ENCODE measurements around the gene GDNF.
"Not testable (repeated sequence)": the region's sequence is repeated elsewhere in the genome, so short reads cannot be mapped to it uniquely, and the experiment has no call there.

GDNF gene

DNA sequence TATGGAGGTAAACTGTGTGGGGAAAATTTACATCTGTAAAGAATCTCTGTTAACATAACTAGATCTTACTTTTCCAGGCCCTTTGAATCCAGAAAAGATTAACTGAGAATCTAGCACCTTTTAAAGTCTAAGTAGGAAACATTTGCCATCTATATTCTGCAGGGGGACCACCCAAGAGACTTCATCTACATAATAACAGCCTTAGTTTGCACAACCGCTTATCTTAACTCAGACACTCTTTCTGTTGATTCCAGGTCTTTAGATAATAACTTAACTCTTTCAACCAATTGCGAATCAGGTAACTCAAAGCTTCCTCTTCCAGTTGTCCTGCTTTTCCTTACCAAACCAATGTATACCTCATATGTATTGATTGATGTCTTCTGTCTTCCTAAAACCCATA is 53.4 kb downstream of the GDNF start:
- intact Hi-C loops (cut with DNase I; ENCODE audit: low total_unique reads), result no loop called here
- DNase-seq, result no peak
- no peaks in the 10 kb centered on the region for H3K4me1 ChIP-seq
- H3K27me3 ChIP-seq, result no peaks in the 10 kb centered on the region
- H3K9me3 ChIP-seq, result no peaks in the 10 kb centered on the region
- no peak overlapping the region for H3K27ac ChIP-seq
- TF ChIP-seq, protein P1, sequence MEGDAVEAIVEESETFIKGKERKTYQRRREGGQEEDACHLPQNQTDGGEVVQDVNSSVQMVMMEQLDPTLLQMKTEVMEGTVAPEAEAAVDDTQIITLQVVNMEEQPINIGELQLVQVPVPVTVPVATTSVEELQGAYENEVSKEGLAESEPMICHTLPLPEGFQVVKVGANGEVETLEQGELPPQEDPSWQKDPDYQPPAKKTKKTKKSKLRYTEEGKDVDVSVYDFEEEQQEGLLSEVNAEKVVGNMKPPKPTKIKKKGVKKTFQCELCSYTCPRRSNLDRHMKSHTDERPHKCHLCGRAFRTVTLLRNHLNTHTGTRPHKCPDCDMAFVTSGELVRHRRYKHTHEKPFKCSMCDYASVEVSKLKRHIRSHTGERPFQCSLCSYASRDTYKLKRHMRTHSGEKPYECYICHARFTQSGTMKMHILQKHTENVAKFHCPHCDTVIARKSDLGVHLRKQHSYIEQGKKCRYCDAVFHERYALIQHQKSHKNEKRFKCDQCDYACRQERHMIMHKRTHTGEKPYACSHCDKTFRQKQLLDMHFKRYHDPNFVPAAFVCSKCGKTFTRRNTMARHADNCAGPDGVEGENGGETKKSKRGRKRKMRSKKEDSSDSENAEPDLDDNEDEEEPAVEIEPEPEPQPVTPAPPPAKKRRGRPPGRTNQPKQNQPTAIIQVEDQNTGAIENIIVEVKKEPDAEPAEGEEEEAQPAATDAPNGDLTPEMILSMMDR (IDR thresholded peaks at IDR 0.05), result no peak
- H3K4me3 ChIP-seq, result no peak overlapping the region
- H3K36me3 ChIP-seq, result no peaks in the 10 kb centered on the region

DNA sequence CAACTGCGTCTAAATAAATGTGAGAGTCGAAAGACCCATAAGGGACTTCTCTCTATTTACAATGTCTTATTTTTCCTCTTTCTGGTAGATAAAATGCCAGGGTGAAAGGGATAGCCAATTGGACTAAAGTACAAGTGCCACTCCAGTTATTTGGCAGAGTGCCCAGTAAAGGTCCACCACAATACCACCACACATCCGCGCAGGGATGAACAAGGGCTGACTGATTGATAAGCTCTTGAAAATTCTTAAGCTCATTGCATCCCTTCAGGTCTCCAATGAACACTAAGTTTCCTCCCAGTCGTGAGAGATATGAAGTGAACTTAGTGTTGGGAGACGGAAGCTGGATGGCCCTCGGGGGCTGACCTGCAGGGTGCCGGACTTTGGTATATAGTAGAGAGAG is 58.4 kb downstream of the GDNF start:
- H3K36me3 ChIP-seq; DNase-seq; H3K4me1 ChIP-seq; intact Hi-C loops (cut with DNase I; ENCODE audit: low total_unique reads); H3K27me3 ChIP-seq; H3K27ac ChIP-seq; H3K9me3 ChIP-seq; H3K4me3 ChIP-seq: not testable (repeated sequence)

DNA sequence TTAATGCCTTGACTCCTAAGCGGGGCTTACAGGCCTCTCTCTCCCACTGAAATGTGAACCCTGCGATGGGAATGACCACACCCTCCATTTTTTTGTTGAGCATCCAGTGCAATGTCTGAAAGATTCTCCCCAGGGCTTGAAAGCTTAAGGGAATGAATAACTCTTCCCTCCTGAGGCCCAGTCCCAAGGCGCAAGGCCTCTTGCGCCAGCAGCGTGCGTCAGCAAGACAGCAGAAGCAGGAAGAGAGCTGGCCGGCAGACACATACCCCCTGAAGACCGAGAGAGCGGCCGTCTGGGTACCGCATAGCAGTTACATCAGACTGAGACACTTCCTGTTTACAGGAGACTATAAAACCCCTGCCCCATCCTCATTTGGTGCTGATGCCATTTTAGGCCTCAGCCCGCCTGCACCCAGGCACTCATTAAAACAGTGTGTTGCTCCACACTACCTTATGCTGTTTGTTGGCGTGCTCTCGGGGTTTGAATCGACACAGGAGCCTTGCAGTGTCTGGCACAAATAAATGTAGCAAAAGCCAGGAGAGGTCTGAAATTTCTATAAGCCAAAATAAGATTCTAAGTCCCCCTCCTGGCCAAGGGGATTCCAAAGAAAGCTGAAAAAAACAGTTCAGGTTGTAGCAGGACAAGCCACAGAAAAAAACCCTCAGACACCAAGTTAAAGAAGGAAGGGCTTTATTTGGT is 62.3 kb downstream of the GDNF start:
- intact Hi-C loops (cut with DNase I; ENCODE audit: low total_unique reads), result no loop called here
- H3K4me1 ChIP-seq, result no peaks in the 10 kb centered on the region
- TF ChIP-seq, protein P1 (IDR thresholded peaks at IDR 0.05), result no peak
- H3K36me3 ChIP-seq, result no peaks in the 10 kb centered on the region
- H3K9me3 ChIP-seq, result peaks cover 0 to 11% (median 0%) of the 10 kb centered on the region in 3 donors
- no peak overlapping the region for H3K27ac ChIP-seq
- no peak overlapping the region for H3K4me3 ChIP-seq
- H3K27me3 ChIP-seq, result no peaks in the 10 kb centered on the region
- no peak for DNase-seq

DNA sequence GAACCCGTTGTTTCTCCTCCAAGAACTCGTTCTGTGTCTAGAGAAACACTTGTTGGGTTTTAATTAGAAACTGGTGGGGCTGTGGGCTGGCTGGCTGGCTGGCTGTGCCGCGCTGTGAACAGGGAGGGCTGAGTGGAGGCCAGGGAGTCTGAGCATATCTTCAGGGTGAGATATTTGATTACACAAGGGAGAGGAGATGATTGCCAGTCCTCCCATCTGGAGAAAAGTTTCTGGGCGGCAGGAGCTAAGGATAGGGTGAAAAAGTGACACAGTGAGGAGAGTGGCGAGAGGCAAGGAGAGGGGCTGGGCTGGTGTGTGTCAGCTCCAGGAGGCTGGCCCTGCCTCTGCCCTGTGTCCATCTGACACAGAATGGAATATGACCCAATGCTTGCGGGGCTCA is 63.0 kb downstream of the GDNF start:
- Histone ChIP-seq H3K4me1 (no peaks in the 10 kb centered on the region), H3K9me3 (peaks cover 0 to 11% (median 0%) of the 10 kb centered on the region in 3 donors), H3K27me3 (no peaks in the 10 kb centered on the region), H3K36me3 (no peaks in the 10 kb centered on the region), H3K27ac (no peak overlapping the region), H3K4me3 (no peak overlapping the region)
- DNase-seq, result no peak
- intact Hi-C loops (cut with DNase I; ENCODE audit: low total_unique reads), result no loop called here
- TF ChIP-seq, protein P1 (IDR thresholded peaks at IDR 0.05), result no peak

DNA sequence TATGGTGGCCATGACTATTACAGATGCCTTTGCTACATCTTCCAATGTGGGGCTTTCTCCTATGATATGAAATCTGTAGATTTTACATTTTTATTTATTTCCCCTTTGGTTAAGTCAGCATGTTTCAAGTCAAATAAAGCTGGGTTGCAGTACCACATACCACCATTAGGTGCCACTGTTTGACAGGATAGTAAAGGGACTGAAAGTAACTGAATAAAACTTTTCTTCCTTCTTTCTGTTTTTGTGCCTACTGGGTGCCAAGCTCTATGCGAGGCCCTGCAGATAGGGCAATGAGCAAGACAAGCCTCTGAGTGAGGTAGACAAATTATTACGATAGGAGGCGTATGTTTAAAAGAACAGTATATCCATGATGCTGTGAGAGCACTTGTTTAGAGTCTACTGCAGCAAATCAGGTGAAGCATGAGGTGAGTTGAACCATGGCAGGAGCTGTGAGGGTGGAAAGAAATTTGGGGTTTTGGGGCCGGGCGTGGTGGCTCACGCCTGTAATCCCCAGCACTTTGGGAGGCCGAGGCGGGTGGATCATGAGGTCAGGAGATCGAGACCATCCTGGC is 64.8 kb downstream of the GDNF start:
- Histone ChIP-seq H3K9me3 (peaks cover 0 to 11% (median 0%) of the 10 kb centered on the region in 3 donors), H3K4me3 (no peak overlapping the region), H3K36me3 (no peaks in the 10 kb centered on the region), H3K27me3 (no peaks in the 10 kb centered on the region), H3K4me1 (no peaks in the 10 kb centered on the region), H3K27ac (no peak overlapping the region)
- TF ChIP-seq, protein P1 (IDR thresholded peaks at IDR 0.05), result peak in 1 of 2 experiments; percentile 28
- intact Hi-C loops (cut with DNase I; ENCODE audit: low total_unique reads), result no loop called here
- no peak for DNase-seq

DNA sequence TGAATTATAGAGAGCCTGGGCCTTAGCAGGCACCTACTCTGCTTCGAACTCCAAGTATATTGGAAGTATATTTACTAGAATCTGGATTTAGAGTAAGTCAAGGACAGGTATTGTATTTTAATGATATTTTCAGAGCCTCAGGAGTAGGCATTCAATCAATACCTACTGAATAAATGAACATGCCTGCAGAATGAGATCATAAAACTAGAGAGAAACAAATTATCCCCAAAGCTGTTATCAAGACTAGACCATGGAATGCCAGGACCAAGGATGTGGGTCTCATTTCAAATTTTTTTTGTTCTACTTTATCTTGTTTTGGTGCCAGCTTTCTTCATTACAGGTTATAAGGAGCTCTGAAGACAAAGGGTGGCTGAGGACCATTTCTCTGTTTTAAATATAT is 66.0 kb downstream of the GDNF start:
- TF ChIP-seq, protein P1 (IDR thresholded peaks at IDR 0.05), result no peak
- H3K27me3 ChIP-seq, result no peaks in the 10 kb centered on the region
- intact Hi-C loops (cut with DNase I; ENCODE audit: low total_unique reads), result no loop called here
- H3K4me3 ChIP-seq, result no peak overlapping the region
- H3K9me3 ChIP-seq, result peaks cover 0 to 11% (median 0%) of the 10 kb centered on the region in 3 donors
- no peaks in the 10 kb centered on the region for H3K36me3 ChIP-seq
- DNase-seq, result no peak
- H3K27ac ChIP-seq, result no peak overlapping the region
- no peaks in the 10 kb centered on the region for H3K4me1 ChIP-seq

Data from tibial artery (tissue), 4 donors.